Lung (tissue), 12 donors: ENCODE data around the gene KRT6A. TPM values are rescaled to one million over a fixed set of nuclear protein-coding genes. Genes with fewer than 3 reads are reported as not detected.

Experiments used
- ATAC-seq: fragments of 200-7000 bp; cut with Tn5 transposase; one replicate; pipeline ENCODE4 v1.9.1; 2020; ENCODE audit warnings: moderate number of reproducible peaks; ENCODE audit not compliant: insufficient read depth, low FRiP score
- DNase-seq, 3 donors: peaks; one replicate each; pipeline ENCODE4 v3.0.0-alpha.2; 2013 to 2017
- H3K27ac ChIP-seq, 2 donors: one replicate each; pipeline ENCODE4 v1.5.1; 2013; ENCODE audit warnings: mild to moderate bottlenecking in 2 of 2, moderate library complexity in 2 of 2, control low read depth in 1 of 2, inconsistent platforms in 1 of 2, low read depth in 1 of 2, low read length in 1 of 2
- H3K27me3 ChIP-seq, 3 donors: one replicate each; pipeline ENCODE4 v1.5.1; 2013; ENCODE audit warnings: low read length in 2 of 3; ENCODE audit not compliant: control insufficient read depth in 3 of 3, insufficient read depth in 3 of 3
- H3K36me3 ChIP-seq, 4 donors: one replicate each; pipeline ENCODE4 v1.5.1; 2013; ENCODE audit warnings: low read length in 4 of 4, mild to moderate bottlenecking in 1 of 4, moderate library complexity in 1 of 4; ENCODE audit not compliant: control insufficient read depth in 4 of 4, insufficient read depth in 4 of 4
- H3K4me1 ChIP-seq, 5 donors: one replicate each; pipeline ENCODE4 v1.5.1; 2013; ENCODE audit warnings: low read length in 5 of 5, mild to moderate bottlenecking in 2 of 5, moderate library complexity in 1 of 5; ENCODE audit not compliant: control insufficient read depth in 5 of 5, insufficient read depth in 5 of 5
- H3K4me3 ChIP-seq: one replicate; pipeline ENCODE4 v1.5.1; 2013; ENCODE audit warnings: mild to moderate bottlenecking, control low read depth, moderate library complexity
- H3K9ac ChIP-seq, 2 donors: one replicate each; pipeline ENCODE4 v1.5.1; 2013; ENCODE audit warnings: low read length in 2 of 2, control low read depth in 1 of 2; ENCODE audit not compliant: insufficient read depth in 1 of 2
- H3K9me3 ChIP-seq, 4 donors: one replicate each; pipeline ENCODE4 v1.5.1; 2013; ENCODE audit warnings: low read length in 3 of 4, mild to moderate bottlenecking in 1 of 4, moderate library complexity in 1 of 4; ENCODE audit not compliant: control insufficient read depth in 4 of 4, insufficient read depth in 3 of 4
- WGBS, 2 donors: extraction: QIAGEN DNeasy Blood & Tissue Kit; methylation state at CpG; one replicate each; pipeline ENCODE4 v1.1.7; 2013; 5-methylcytosine and 5-hydroxymethylcytosine counted together
- polyA plus RNA-seq, 2 donors: library from polyadenylated mRNA; stranded (reverse); fragments of 200-250 nt; gene quantifications; one replicate each; pipeline ENCODE4 v1.2.1, GENCODE V29; 2013
- total RNA-seq, 2 donors: library from RNA; depleted of rRNA in 1 of 2; stranded (reverse); fragments of >200 nt in 1 of 2; gene quantifications; one replicate each; pipeline ENCODE4 v1.2.1, GENCODE V29; 2014 to 2021
- TF ChIP-seq, protein P1 (sequence below): IDR thresholded peaks from 2 replicates; pipeline ENCODE4 v1.5.1; 2012; ENCODE audit warnings: mild to moderate bottlenecking; ENCODE audit errors: control extremely low read depth, extremely low read depth
- donor health status: control.
- donor health status: control.
- donor health status: Bipolar disorder and iron deficiency.
- donor health status: healthy.
- donor health status: DM: yes; HTN: yes; CAD: no.

KRT6A gene
- total and polyA plus RNA-seq, 4 donors, result 0.65 to 46.8 (median 7.3) TPM

DNA sequence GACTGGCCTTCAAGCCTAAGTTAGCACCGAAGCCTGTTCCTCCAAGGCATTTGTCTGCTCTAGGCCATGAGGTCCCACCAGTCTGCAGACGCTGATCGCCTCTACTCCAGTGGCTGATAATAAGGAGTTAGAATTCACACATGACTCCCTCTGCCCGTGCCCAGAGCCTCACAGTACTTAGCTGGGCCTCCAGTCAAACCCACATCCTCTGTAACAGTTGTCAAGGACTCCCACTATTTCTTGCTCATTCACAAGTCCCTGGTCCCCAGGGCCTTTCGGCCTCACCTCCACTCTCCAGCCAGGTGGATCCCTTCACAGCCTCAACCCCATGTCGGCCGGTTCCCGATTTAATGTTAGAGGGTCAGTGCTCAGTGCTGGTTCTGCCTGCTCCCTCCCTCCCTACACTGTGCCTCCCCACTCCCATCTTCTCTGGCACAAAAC, 33.5 kb upstream of the KRT6A start:
- DNase-seq, result no peak

DNA sequence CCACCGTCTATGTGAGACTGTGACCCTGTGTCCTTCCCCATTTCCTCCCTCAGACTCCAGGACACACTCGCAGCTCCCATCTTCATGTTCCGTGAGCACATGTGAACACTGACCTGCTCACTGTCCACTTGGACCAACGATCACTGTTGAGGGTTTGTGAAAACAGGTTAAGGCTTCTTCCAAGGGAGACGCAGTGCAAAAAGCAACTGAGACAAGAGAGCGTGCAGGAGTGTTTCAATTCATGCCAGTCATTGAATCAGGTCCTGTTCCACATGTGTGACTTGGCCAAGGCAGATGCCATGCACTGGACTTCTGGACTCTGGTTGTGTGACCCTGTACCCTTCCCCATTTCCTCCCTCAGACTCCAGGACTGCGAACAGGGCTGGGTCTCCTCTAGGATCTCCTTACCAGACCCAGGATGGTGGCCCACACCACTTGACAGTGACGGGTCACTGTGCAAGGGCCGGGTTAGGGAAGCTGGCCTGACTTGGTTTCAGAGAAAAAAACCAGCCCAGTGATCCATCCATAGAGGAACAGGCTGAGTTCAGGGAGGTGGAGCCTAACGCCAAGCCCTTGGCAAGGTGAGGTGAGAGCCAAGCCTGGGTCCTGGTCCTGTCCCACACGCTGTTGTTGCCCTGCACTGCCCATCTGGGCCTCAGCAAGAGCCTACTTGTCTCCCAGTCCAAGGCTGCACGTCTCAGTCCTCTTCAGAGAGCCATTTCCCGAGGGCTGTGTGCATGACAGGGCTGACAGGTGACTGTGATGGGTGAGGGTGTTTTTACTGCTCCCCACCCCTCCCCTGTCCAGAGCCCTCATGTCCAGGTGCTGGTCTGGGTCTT, 32.8 kb upstream of the KRT6A start:
- ATAC-seq (no peak), DNase-seq (no peak)
- H3K9me3 ChIP-seq, result no peaks in the 10 kb centered on the region
- H3K36me3 ChIP-seq, result no peaks in the 10 kb centered on the region
- H3K27me3 ChIP-seq, result no peaks in the 10 kb centered on the region
- no peak overlapping the region for H3K27ac ChIP-seq
- TF ChIP-seq, protein P1, sequence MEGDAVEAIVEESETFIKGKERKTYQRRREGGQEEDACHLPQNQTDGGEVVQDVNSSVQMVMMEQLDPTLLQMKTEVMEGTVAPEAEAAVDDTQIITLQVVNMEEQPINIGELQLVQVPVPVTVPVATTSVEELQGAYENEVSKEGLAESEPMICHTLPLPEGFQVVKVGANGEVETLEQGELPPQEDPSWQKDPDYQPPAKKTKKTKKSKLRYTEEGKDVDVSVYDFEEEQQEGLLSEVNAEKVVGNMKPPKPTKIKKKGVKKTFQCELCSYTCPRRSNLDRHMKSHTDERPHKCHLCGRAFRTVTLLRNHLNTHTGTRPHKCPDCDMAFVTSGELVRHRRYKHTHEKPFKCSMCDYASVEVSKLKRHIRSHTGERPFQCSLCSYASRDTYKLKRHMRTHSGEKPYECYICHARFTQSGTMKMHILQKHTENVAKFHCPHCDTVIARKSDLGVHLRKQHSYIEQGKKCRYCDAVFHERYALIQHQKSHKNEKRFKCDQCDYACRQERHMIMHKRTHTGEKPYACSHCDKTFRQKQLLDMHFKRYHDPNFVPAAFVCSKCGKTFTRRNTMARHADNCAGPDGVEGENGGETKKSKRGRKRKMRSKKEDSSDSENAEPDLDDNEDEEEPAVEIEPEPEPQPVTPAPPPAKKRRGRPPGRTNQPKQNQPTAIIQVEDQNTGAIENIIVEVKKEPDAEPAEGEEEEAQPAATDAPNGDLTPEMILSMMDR, result no peak
- 79 to 86% methylated on average over 13 of the region's 13 CpGs for WGBS, 2 donors
- H3K9ac ChIP-seq, result no peak overlapping the region
- H3K4me1 ChIP-seq, result peaks cover 0 to 4% (median 0%) of the 10 kb centered on the region in 5 donors
- no peak overlapping the region for H3K4me3 ChIP-seq

More for the DNA sequence above, 33.5 kb upstream of the KRT6A start:
- TF ChIP-seq, protein P1, result no peak
- WGBS, 2 donors, result 77 to 82% methylated on average over 8 of the region's 8 CpGs
- no peak overlapping the region for H3K9ac ChIP-seq
- no peak overlapping the region for H3K27ac ChIP-seq
- H3K9me3 ChIP-seq, result no peaks in the 10 kb centered on the region
- no peak overlapping the region for H3K4me3 ChIP-seq
- no peaks in the 10 kb centered on the region for H3K36me3 ChIP-seq
- ATAC-seq, result no peak
- H3K27me3 ChIP-seq, result no peaks in the 10 kb centered on the region
- H3K4me1 ChIP-seq, result peaks cover 0 to 4% (median 0%) of the 10 kb centered on the region in 5 donors

DNA sequence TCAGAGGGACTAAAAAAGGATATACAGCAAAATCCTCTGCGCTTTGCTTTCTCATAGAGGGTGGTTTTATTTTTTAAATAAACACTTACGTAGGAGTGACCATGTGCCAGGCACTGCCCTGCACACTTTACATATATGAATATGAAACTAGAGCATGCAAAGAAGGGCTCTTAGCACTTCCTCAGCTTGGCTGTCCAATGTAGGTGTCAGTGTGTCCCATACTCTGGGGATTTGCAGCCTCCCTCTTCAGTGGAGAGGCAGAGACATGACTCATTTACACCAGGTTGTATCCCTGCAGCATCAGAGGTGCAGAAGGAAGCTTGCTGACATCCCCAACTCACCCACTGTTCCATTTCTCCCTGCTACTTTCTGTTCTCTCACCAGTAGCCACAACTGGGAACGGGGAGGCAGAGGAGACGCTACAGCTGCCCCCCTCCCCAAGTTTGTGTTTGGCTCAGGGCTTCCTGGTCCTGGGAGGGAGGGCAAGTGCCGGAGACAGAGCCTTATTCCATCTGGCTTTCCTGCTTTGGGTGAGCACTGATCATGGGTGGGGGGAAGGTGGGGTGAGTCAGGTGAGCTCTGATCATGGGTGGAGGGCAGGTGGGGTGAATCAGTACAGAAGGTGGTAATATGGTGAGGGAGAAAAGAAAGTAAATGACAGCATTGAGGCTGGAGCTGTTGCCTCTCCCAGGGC, 32.0 kb upstream of the KRT6A start:
- ATAC-seq (no peak), DNase-seq (no peak)
- Histone ChIP-seq H3K4me3 (no peak overlapping the region), H3K9ac (no peak overlapping the region), H3K4me1 (peaks cover 0 to 4% (median 0%) of the 10 kb centered on the region in 5 donors), H3K27me3 (no peaks in the 10 kb centered on the region), H3K27ac (no peak overlapping the region), H3K36me3 (no peaks in the 10 kb centered on the region), H3K9me3 (no peaks in the 10 kb centered on the region)
- TF ChIP-seq, protein P1, result no peak
- 77 to 92% methylated on average over 5 of the region's 5 CpGs for WGBS, 2 donors
